GM19239 (cell line): Measurements from ENCODE around the gene CARNS1.
"Not testable (repeated sequence)": the region's sequence is repeated elsewhere in the genome, so short reads cannot be mapped to it uniquely, and the experiment has no call there.

Experiments used
- DNase-seq: peaks from one replicate; pipeline ENCODE4 v3.0.0; 2011; ENCODE audit warnings: low spot score; ENCODE audit not compliant: insufficient read length
- FAIRE-seq: peaks from 2 replicates; lab custom pipeline; 2011; peaks lifted over from hg19 to GRCh38; lab: Jason Lieb, UNC

The CARNS1 gene

GRCh38 chr11:67396587-67397389 lies 18.7 kb upstream of the CARNS1 start:
- FAIRE-seq (no peak), DNase-seq (no peak)

- no peak for FAIRE-seq
- no peak for DNase-seq
Observed at GRCh38 chr11:67397536-67397935, 17.9 kb upstream of the CARNS1 start.

- FAIRE-seq (no peak), DNase-seq (no peak)
Observed at GRCh38 chr11:67397986-67398660, 17.4 kb upstream of the CARNS1 start.

DNA sequence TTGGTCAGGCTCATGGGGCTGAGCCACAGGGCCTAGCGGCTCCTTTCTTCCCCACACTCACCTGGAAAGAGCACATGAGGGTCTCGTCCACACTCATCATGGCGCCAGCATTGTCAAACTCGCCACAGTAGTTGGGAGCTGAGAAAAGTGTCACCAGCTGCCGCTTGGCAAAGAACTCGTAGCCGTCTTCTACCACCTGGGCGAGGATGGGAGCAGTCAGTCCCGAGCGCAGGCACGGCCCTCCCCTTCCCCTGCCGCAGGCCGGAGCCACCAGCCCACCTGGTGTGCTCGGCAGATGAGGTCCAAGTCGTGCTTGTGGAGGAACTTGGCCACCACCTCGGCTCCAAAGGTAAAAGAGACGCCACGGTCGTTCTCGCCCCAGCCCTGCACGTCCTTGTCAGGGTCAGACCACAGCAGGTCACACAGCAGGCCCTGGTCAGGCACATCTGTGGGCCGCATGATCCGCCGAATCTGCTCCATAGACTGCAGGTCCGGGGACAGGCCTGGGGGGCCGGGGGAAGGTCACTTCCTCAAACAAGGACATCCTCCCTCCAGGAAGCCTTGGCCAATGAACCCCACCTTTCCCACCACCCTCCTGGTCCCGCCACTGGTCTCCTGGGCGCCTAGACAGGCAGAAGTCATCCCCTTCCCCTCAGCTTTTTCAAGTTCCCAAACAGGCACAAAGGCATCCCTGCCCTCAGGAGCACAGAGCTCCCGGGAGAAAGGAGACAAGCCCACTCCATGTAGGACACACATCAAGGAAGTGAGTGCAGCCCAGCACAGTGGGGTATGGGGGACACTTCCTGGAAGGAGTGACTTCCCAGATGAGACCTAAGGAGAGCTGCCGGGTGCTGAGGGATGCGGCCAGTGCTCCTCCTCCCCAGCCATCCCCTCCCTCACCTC lies 16.6 kb upstream of the CARNS1 start:
- DNase-seq, result no peak

GRCh38 chr11:67400251-67400941 lies 15.1 kb upstream of the CARNS1 start:
- FAIRE-seq (no peak), DNase-seq (no peak)

More for the DNA sequence above, 16.6 kb upstream of the CARNS1 start:
- no peak for FAIRE-seq

DNA sequence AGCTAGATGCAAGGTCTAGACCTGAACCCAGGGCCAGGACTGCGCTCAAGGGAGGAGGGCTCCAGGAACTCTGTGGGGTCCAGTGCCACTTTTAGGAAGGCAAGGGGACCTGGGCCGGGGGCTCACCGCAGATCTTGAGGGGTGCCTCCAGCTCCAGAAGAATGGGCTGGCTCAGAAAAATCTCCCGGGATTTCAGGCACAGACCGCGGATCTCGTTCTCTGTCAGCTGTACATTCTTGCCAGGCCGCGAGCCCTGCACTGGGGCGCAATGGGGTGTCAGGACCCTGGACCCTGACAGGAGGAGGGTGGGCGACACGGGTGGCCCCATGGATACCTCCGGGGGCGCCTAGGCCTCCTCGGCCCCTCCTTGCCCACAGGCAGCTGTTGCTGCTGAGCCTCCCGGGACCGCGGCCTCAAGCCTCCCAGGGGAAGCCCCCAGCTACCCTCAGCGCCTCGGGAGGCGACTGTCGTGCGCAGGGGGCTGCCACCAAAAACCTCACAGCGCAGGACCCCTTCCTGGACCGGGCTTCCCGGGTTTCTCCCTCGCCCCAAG lies 14.5 kb upstream of the CARNS1 start:
- peak; percentile 53 for FAIRE-seq
- no peak for DNase-seq

GRCh38 chr11:67401495-67402191 lies 13.8 kb upstream of the CARNS1 start, which contains the start of gene PPP1CA:
PPP1CA (minus strand) TSS chr11:67401858; CDS start chr11:67401782, 76 bp downstream.
- DNase-seq (peak; percentile 98), FAIRE-seq (peak; percentile 91)

- FAIRE-seq, DNase-seq: not testable (repeated sequence)
Observed at GRCh38 chr11:67402192-67402839, 13.2 kb upstream of the CARNS1 start.

- peak; percentile 18 for FAIRE-seq
- DNase-seq, result not testable (repeated sequence)
Observed at GRCh38 chr11:67403085-67403484, 12.4 kb upstream of the CARNS1 start.

GRCh38 chr11:67404515-67405195 lies 10.8 kb upstream of the CARNS1 start:
- FAIRE-seq (peak; percentile 68), DNase-seq (no peak)

- no peak for DNase-seq
Observed at GRCh38 chr11:67405196-67405567, 10.3 kb upstream of the CARNS1 start.

GRCh38 chr11:67405688-67406339 lies 9.7 kb upstream of the CARNS1 start:
- DNase-seq, result no peak
- FAIRE-seq, result no peak

More at GRCh38 chr11:67405196-67405567, 10.3 kb upstream of the CARNS1 start:
- FAIRE-seq, result no peak

DNA sequence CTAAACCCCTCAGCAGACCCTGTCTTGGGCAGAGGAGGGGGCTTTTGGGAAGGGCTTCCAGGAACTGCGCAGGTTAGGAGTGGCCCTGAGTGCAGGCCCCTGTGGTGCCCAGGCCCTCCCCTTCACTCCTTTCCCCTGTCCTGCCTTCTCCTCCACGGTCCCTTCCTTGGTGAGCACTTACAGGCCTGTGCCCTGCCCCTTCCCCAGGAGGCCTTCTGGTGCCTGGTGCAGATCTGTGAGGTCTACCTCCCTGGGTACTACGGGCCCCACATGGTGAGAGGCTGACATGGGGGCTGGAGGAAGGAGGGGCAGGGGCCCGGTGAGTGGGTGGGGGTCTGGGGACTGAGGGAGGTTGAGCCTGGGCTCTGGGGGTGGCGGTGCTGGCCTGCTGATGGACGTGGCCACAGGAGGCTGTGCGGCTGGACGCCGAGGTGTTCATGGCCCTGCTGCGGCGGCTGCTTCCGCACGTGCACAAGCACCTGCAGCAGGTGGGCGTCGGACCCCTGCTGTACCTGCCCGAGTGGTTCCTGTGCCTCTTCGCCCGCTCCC lies 9.0 kb upstream of the CARNS1 start:
- FAIRE-seq (no peak), DNase-seq (no peak)

- FAIRE-seq (peak; percentile 65), DNase-seq (no peak)
Observed at GRCh38 chr11:67406969-67407687, 8.3 kb upstream of the CARNS1 start.

DNA sequence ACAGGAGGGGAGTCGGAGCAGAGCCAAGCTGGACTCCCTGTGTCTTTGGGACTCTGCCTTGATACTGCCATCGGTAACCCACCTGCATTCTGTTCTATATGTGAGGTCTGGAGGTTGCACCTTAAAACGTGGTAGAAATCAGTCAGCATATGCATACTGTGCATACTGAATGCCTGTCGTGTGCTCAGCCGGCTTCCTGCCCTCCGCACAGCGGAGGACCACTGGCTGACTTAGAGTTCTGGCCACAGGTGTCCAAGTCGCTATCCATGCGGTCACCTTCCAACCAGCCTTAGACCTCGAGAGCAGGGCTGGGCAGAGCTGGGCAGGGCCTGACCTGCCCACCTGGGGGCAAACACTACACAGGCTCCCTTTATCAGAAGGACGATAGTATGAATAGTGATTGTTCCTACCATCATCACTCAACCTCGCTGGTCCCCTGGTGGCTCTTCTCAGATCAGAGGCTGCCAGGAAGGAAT lies 7.8 kb upstream of the CARNS1 start:
- no peak for FAIRE-seq
- no peak for DNase-seq

DNA sequence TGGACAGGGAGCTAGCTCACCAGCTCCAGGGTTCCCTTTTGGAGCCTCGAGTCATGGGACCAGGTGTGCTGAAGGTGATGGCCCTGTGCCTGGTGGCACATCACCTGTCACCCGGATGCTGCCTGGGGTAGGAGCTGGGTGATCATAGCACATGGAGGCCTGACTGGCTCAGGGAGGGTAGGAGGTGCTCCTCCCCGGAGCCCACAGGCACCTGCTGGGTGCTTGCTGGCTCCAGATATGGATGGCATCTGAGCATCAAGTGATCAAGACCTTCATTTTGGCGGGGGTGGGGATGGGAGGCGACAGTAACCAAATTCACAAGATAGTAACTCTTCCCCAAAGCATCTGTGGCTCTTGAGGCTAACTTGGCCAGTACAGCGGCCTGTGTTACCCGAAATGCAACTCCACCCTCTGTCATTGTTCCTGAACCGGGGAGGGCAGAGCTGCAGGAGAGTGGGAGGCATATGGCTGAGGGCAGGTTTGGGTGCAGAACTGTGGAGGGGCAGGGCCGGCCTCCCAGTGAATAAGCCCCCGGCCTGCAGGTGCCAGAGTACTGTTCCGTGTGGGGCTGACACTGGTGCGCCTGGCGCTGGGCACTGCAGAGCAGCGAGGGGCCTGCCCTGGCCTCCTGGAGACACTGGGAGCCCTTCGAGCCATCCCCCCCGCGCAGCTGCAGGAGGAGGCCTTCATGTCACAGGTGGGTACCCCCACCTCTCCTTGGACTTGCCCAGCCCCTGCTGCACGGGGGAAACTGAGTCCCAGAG lies 6.9 kb upstream of the CARNS1 start:
- no peak for DNase-seq
- FAIRE-seq, result peak; percentile 73
